Measurements from ENCODE around the gene SH2D7.

Gene SH2D7

DNA sequence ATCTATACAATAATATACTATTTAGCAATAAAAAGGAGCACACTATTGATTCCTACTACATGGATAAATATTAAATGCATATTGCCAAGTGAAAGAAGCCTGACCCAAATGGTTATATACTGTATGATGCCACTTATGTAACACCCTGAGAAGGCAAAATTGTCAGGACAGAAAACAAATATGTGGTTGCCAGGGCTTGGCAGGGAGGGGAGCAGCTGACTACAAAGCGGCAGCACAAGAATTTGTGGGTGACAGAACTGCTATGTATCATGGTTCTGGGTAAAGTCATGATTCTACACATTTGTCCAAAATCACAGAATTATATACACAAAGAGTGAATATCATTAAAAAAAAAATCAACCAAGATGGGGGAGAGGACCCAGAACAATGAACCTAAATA is 37.4 kb upstream of the SH2D7 start:
- DNase-seq (ENCODE audit: low read depth) = no peak
- H3K4me3 ChIP-seq (ENCODE audit: low read length) = no peak overlapping the region
- TF ChIP-seq, protein P1, sequence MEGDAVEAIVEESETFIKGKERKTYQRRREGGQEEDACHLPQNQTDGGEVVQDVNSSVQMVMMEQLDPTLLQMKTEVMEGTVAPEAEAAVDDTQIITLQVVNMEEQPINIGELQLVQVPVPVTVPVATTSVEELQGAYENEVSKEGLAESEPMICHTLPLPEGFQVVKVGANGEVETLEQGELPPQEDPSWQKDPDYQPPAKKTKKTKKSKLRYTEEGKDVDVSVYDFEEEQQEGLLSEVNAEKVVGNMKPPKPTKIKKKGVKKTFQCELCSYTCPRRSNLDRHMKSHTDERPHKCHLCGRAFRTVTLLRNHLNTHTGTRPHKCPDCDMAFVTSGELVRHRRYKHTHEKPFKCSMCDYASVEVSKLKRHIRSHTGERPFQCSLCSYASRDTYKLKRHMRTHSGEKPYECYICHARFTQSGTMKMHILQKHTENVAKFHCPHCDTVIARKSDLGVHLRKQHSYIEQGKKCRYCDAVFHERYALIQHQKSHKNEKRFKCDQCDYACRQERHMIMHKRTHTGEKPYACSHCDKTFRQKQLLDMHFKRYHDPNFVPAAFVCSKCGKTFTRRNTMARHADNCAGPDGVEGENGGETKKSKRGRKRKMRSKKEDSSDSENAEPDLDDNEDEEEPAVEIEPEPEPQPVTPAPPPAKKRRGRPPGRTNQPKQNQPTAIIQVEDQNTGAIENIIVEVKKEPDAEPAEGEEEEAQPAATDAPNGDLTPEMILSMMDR (conservative IDR thresholded peaks at IDR 0.05; ENCODE audit: low read length) = no peak

DNA sequence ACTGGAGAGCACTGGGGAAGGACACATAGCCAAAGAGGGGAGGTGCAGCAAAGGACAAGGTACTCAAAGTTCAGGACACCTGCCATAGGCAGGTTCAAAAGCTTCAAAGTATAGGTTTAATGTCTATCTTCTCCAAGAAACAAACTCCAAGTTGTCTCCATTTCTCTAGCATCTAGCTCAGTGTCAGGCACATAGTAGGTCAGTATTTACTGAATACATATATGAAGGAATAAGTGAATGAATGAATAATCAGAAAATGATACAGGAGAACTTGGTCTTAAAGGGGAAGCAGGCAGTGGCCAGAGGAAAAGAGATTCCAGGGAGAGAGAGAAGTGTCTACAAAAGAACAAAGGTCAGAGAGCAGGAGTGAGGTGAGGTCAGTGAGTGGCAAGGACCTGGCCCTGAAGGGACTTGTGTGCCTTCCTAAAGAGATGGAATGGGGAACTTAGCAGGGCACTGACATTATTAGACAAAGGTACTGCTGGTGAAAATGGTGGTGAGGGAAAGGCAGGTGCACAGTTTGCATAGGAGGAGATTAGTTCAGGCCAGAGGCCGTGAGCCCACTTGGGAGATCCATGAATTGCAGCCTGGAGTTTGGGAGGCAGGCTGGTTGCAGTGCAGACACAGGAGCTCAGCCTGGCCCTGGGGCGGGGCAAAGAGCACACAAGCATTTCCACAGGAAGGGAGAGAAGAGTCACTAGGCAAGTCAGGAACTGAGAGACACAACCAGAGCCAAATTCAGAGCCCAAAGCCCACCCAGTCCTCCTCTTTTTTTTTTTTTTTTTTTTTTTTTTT is 36.2 kb upstream of the SH2D7 start:
- TF ChIP-seq, protein P1 (conservative IDR thresholded peaks at IDR 0.05; ENCODE audit: low read length) = no peak
- DNase-seq (ENCODE audit: low read depth) = no peak
- H3K4me3 ChIP-seq (ENCODE audit: low read length) = no peak overlapping the region

DNA sequence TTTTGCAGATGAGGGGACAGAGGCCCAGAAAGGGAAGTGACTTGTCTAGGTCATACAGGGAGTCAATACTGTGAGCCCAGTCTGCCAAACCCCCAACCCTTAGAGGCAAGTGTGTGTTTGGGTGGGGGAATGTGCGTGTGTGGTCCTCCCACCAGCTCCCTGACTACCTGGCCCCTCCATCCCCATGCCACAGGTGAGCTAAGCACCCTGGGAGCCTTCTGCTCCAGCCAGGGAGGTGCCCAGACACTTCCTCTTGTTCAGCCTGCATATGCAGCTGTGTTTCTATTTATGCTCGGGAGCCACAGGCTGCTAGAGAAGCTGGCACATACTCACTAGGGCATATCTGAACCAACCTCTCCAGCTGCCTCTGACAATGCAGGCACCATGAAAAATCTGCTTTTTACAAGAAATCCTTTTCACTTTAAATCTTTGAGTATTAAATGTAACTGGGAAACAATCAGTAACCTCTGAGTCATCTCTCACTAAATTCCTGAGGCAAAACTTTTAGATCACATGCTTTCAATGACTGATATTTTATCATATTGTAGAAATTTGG is 35.6 kb upstream of the SH2D7 start:
- H3K4me3 ChIP-seq (ENCODE audit: low read length) = no peak overlapping the region
- peak; percentile 50 for DNase-seq (ENCODE audit: low read depth)

DNA sequence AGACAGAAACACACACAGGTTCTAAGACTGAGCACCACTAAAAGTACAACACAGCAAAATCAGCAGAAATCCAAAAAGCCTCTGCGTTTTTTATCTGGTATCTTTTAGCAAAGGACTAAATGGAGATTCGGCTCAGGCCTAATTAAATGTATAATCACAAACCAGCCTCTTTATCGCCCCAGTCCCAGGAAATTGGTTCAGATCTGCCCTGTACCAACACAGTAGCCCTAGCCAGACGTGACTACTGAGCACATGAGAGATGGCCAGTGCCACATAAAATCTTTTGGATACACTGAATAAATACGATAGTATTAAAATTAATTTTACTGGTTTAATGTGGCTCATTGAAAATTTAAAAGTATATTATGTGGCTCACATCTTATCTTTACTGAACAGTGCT is 34.6 kb upstream of the SH2D7 start:
- H3K4me3 ChIP-seq (ENCODE audit: low read length) = no peak overlapping the region
- no peak for DNase-seq (ENCODE audit: low read depth)
- TF ChIP-seq, protein P1 (conservative IDR thresholded peaks at IDR 0.05; ENCODE audit: low read length) = no peak

More for the DNA sequence above, 35.6 kb upstream of the SH2D7 start:
- TF ChIP-seq, protein P1 (conservative IDR thresholded peaks at IDR 0.05; ENCODE audit: low read length) = no peak

DNA sequence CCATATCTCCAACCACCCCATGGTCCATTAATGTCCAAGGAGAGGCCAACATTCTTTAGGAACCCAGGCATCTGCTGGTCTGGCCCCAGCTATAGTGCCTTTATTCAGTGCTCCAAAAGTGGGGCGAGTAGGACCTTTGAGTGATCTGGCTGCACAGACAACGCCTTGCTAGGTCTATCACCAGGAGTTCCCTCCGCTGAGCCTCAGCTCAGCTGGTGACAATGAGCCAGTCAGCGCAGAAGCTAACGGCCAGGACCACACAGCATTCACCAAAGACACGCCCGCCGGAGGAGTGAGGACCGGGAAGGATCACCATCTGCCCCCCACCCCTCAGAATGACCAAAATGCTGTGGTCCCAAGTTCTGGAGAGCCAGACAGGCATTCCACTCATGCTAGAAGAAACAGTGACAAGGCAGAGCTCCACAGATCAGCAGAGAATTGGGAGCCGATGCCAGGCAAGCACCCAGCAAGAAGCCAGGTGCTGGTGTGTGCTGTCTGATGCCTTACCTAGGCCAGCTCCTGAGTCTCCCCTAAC is 33.9 kb upstream of the SH2D7 start:
- TF ChIP-seq, protein P1 (conservative IDR thresholded peaks at IDR 0.05; ENCODE audit: low read length) = no peak
- no peak for DNase-seq (ENCODE audit: low read depth)
- no peak overlapping the region for H3K4me3 ChIP-seq (ENCODE audit: low read length)

DNA sequence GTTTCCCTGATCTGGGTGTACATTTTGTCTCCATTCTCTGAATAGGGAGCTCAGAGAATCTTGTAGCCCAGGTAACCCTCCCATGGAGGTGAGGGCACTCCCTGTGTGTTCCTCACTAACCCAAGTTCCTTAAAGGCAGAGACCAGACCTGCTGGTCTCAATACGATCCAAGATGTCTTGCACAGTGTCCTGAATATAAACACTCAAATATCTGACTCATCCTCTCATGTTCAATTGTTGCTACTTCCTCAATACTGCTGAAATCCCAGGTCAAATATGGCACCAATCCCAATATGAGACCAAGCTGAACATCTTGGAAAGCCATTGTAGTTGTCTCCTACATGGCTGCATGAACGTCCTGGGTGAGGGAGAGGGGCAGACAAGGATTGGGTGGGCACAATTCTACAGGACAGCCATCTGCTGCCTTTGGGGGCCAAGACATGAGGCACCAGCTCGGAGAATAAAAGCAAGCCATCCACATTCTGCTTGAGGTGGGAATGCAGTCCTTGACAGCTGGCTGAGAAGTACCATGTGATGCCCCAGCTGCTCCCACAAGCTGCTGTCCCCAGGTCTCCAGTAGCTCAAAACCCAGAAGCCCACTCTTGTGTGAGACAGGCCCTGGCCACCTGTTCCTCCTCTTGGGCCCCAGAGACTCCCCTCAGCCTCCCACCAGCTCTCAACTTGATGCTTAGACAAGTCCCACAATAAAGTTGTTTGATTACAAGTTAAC is 33.1 kb upstream of the SH2D7 start:
- no peak for DNase-seq (ENCODE audit: low read depth)
- TF ChIP-seq, protein P1 (conservative IDR thresholded peaks at IDR 0.05; ENCODE audit: low read length) = no peak
- H3K4me3 ChIP-seq (ENCODE audit: low read length) = no peak overlapping the region

Measured in AG10803 (cell line).